Neural cell (in vitro differentiated cells): Measurements from ENCODE around the gene ERFL. TPM values are rescaled to one million over a fixed set of nuclear protein-coding genes. Genes with fewer than 3 reads are reported as not detected.

Source experiments
- H2AFZ ChIP-seq: fragments of 200-600, 300-800 bp; sonication (generic), shearing (Covaris generic); 2 replicates; pipeline ENCODE4 v1.6.0; 2014; ENCODE audit warnings: low read depth, mild to moderate bottlenecking, antibody characterized with exemption, low read length, moderate library complexity
- H3F3A ChIP-seq: fragments of 200-600 bp; shearing (Covaris generic); 2 replicates; pipeline ENCODE4 v1.6.1; 2016; ENCODE audit warnings: mild to moderate bottlenecking, moderate library complexity, mixed read lengths, antibody characterized with exemption, low read length; ENCODE audit not compliant: insufficient read depth, poor library complexity, severe bottlenecking
- H3K27ac ChIP-seq: fragments of 200-600, 300-800 bp; sonication (generic), shearing (Covaris generic); 2 replicates; pipeline ENCODE4 v1.5.1; 2014; ENCODE audit warnings: mild to moderate bottlenecking, low read length, moderate library complexity
- H3K27me3 ChIP-seq: fragments of 300-800, 200-600 bp; sonication (generic), shearing (Covaris generic); 2 replicates; pipeline ENCODE4 v1.6.0; 2014; ENCODE audit warnings: mild to moderate bottlenecking, low read depth, low read length, moderate library complexity; ENCODE audit not compliant: insufficient read depth
- H3K36me3 ChIP-seq: fragments of 300-800, 200-600 bp; sonication (generic), shearing (Covaris generic); 2 replicates; pipeline ENCODE4 v1.5.1; 2014; ENCODE audit warnings: mild to moderate bottlenecking, antibody characterized with exemption, low read length, moderate library complexity; ENCODE audit not compliant: insufficient read depth
- H3K4me2 ChIP-seq: fragments of 300-800, 200-600 bp; sonication (generic), shearing (Covaris generic); 2 replicates; pipeline ENCODE4 v1.6.0; 2014; ENCODE audit warnings: mild to moderate bottlenecking, low read length
- H3K4me3 ChIP-seq: fragments of 300-800, 200-600 bp; sonication (generic), shearing (Covaris generic); 2 replicates; pipeline ENCODE4 v1.5.1; 2014; ENCODE audit warnings: mild to moderate bottlenecking, low read length, moderate library complexity
- H3K79me2 ChIP-seq: fragments of 200-600 bp; shearing (Covaris generic); replicated peaks from 2 replicates; pipeline ENCODE4 v1.6.0; 2014; ENCODE audit warnings: mild to moderate bottlenecking, low read length, moderate library complexity; ENCODE audit not compliant: insufficient read depth
- H3K9ac ChIP-seq: fragments of 300-800, 200-600 bp; sonication (generic), shearing (Covaris generic); 2 replicates; pipeline ENCODE4 v1.6.1; 2016; ENCODE audit warnings: mild to moderate bottlenecking, low read length, mixed read lengths
- H3K9me2 ChIP-seq: fragments of 200-600 bp; shearing (Covaris generic); 2 replicates; pipeline ENCODE4 v1.6.1; 2016; ENCODE audit warnings: mild to moderate bottlenecking, low read length, mixed read lengths; ENCODE audit not compliant: insufficient read depth
- H3K9me3 ChIP-seq: fragments of 200-600, 300-800 bp; sonication (generic), shearing (Covaris generic); 2 replicates; pipeline ENCODE4 v1.6.1; 2016; ENCODE audit warnings: mild to moderate bottlenecking, mixed run types, low read length, moderate library complexity, mixed read lengths
- H4K20me1 ChIP-seq: fragments of 200-600 bp; shearing (Covaris generic); 2 replicates; pipeline ENCODE4 v1.6.1; 2016; ENCODE audit warnings: mild to moderate bottlenecking, mixed run types; ENCODE audit not compliant: insufficient read depth
- EP300 ChIP-seq: fragments of 450-650 bp; conservative IDR thresholded peaks from 2 replicates; pipeline ENCODE4 v1.6.1; 2014; ENCODE audit warnings: antibody characterized with exemption, mild to moderate bottlenecking, moderate library complexity; ENCODE audit not compliant: poor library complexity, severe bottlenecking
- EZH2 ChIP-seq: fragments of 200-600, 300-800 bp; shearing (Covaris generic), sonication (generic); IDR thresholded peaks from 2 replicates; pipeline ENCODE4 v1.6.1; 2014; ENCODE audit warnings: antibody characterized with exemption, low read length, borderline replicate concordance, mild to moderate bottlenecking; ENCODE audit not compliant: insufficient read depth, poor library complexity, severe bottlenecking
- MXI1 ChIP-seq: fragments of 450-650 bp; conservative IDR thresholded peaks from 2 replicates; pipeline ENCODE4 v1.6.1; 2014; ENCODE audit warnings: antibody characterized with exemption, mild to moderate bottlenecking; ENCODE audit not compliant: poor library complexity, severe bottlenecking
- POLR2AphosphoS5 ChIP-seq: IDR thresholded peaks from 2 replicates; pipeline ENCODE4 v1.6.1; 2012
- RAD21 ChIP-seq: fragments of 450-650 bp; conservative IDR thresholded peaks from 2 replicates; pipeline ENCODE4 v1.6.1; 2014; ENCODE audit warnings: antibody characterized with exemption, mild to moderate bottlenecking, moderate library complexity
- SMC3 ChIP-seq: fragments of 450-650 bp; conservative IDR thresholded peaks from 2 replicates; pipeline ENCODE4 v1.6.1; 2014; ENCODE audit warnings: antibody characterized with exemption, mild to moderate bottlenecking, moderate library complexity; ENCODE audit not compliant: poor library complexity
- TAF1 ChIP-seq: IDR thresholded peaks from 2 replicates; pipeline ENCODE4 v1.6.1; 2012; ENCODE audit warnings: low read depth
- polyA plus RNA-seq: library from polyadenylated mRNA; depleted of rRNA; stranded (reverse); fragments of >200 nt; gene quantifications from 2 replicates; pipeline ENCODE4 v1.2.3, GENCODE V29; 2014
- TF ChIP-seq, protein P1 (sequence below): fragments of 450-650 bp; IDR thresholded peaks from 2 replicates; pipeline ENCODE4 v1.5.1; 2014; ENCODE audit warnings: antibody characterized with exemption, mild to moderate bottlenecking, moderate library complexity; ENCODE audit not compliant: poor library complexity, severe bottlenecking
- TF ChIP-seq, protein P2 (sequence below): IDR thresholded peaks from 2 replicates; pipeline ENCODE4 v1.6.1; 2012; ENCODE audit warnings: borderline replicate concordance

ERFL gene
- polyA plus RNA-seq, 1 donor from 2014 or later = 0.31 TPM

DNA sequence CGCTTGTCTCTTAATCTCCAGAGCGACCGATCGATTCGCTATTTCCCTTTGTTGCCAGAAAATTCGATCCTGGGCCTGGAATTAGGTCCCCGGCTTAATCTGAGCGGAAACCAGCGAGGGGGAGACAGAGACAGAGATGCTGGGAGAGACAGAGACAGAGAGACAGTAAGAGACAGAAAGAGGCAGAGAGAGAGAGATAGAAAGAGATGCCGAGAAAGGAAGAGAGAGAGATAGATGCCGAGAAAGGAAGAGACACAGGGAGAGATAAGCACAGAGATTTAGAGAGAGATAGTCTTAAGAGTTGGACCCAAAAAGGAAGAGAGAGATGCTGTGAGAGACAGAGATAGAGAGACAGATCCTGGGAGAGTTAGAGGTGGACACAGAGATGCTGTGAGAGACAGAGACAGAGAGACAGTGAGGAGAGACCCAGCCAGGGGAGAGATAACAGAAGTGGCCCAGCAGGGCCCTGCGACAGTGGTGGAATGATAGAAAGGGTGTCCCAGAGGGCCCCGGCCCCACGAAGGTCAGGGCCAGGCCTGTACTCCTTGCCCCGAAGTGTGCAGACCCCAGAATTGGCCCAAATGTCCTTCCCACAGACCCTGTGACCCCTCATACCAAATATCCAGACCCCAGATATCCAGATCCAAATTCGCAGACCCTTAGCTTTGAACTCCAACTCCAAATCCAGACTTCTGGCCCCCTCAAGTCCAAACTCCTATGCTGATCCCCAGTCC, 1.3 kb downstream of the ERFL start:
- no peak overlapping the region for H2AFZ ChIP-seq
- H3K9me3 ChIP-seq = no peaks in the 10 kb centered on the region
- no peak overlapping the region for H3K4me2 ChIP-seq
- H4K20me1 ChIP-seq = no peaks in the 10 kb centered on the region
- H3K4me3 ChIP-seq = no peak overlapping the region
- TF ChIP-seq SMC3 = no peak
- TF ChIP-seq, protein P1, sequence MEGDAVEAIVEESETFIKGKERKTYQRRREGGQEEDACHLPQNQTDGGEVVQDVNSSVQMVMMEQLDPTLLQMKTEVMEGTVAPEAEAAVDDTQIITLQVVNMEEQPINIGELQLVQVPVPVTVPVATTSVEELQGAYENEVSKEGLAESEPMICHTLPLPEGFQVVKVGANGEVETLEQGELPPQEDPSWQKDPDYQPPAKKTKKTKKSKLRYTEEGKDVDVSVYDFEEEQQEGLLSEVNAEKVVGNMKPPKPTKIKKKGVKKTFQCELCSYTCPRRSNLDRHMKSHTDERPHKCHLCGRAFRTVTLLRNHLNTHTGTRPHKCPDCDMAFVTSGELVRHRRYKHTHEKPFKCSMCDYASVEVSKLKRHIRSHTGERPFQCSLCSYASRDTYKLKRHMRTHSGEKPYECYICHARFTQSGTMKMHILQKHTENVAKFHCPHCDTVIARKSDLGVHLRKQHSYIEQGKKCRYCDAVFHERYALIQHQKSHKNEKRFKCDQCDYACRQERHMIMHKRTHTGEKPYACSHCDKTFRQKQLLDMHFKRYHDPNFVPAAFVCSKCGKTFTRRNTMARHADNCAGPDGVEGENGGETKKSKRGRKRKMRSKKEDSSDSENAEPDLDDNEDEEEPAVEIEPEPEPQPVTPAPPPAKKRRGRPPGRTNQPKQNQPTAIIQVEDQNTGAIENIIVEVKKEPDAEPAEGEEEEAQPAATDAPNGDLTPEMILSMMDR = no peak
- no peak for TF ChIP-seq EZH2
- no peak for TF ChIP-seq EP300
- TF ChIP-seq RAD21 = no peak
- no peak for TF ChIP-seq POLR2AphosphoS5
- H3F3A ChIP-seq = no peaks in the 10 kb centered on the region
- no peaks in the 10 kb centered on the region for H3K36me3 ChIP-seq
- no peak overlapping the region for H3K27ac ChIP-seq
- no peaks in the 10 kb centered on the region for H3K79me2 ChIP-seq
- peaks cover 96% of the 10 kb centered on the region for H3K27me3 ChIP-seq
- no peaks in the 10 kb centered on the region for H3K9me2 ChIP-seq
- H3K9ac ChIP-seq = no peak overlapping the region

DNA sequence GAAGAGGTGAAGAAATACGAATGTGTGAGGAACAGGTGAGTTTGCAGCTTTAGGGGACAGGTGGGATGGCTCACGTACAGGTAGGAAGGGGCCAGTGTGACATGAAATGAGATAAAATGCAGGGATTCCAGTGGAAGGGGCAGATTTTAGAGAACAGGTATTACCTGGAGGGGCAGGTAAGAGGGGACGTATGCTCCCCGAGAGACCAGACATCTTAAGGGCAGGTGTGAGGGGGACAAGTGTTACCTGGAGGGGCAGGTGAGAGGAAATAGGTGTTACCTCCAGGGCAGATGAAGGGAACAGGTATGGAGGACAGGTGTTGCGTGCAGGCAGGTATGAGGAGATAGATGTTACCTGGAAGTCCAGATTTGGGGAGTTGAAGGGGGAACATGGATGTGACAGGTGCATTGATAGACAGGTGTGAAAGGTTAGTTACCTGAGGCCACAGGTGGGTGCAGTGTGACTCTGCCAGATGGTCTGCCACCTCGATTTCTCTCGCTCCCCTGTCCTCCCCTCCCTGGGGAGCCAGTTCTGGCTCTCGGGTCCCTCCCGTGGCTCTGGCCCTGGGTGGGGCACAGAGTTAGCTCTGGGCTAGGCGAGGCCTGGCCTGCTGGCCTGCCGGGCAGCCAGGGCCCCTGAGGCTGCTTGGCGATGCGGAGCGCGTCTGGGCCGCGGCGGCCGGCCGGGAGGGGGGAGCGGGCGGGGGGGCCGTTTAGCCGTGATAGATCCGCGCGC, 2.1 kb downstream of the ERFL start:
- TF ChIP-seq RAD21 (no peak), EP300 (no peak), POLR2AphosphoS5 (no peak), MXI1 (no peak), TAF1 (no peak), SMC3 (no peak), EZH2 (no peak)
- TF ChIP-seq, protein P1 = no peak
- TF ChIP-seq, protein P2, sequence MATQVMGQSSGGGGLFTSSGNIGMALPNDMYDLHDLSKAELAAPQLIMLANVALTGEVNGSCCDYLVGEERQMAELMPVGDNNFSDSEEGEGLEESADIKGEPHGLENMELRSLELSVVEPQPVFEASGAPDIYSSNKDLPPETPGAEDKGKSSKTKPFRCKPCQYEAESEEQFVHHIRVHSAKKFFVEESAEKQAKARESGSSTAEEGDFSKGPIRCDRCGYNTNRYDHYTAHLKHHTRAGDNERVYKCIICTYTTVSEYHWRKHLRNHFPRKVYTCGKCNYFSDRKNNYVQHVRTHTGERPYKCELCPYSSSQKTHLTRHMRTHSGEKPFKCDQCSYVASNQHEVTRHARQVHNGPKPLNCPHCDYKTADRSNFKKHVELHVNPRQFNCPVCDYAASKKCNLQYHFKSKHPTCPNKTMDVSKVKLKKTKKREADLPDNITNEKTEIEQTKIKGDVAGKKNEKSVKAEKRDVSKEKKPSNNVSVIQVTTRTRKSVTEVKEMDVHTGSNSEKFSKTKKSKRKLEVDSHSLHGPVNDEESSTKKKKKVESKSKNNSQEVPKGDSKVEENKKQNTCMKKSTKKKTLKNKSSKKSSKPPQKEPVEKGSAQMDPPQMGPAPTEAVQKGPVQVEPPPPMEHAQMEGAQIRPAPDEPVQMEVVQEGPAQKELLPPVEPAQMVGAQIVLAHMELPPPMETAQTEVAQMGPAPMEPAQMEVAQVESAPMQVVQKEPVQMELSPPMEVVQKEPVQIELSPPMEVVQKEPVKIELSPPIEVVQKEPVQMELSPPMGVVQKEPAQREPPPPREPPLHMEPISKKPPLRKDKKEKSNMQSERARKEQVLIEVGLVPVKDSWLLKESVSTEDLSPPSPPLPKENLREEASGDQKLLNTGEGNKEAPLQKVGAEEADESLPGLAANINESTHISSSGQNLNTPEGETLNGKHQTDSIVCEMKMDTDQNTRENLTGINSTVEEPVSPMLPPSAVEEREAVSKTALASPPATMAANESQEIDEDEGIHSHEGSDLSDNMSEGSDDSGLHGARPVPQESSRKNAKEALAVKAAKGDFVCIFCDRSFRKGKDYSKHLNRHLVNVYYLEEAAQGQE = no peak
- Histone ChIP-seq H3K9ac (no peak overlapping the region), H3K79me2 (no peaks in the 10 kb centered on the region), H2AFZ (no peak overlapping the region), H3K9me3 (no peaks in the 10 kb centered on the region), H3F3A (no peaks in the 10 kb centered on the region), H3K27me3 (peaks cover 96% of the 10 kb centered on the region), H4K20me1 (no peaks in the 10 kb centered on the region), H3K27ac (no peak overlapping the region), H3K4me3 (no peak overlapping the region), H3K36me3 (no peaks in the 10 kb centered on the region), H3K9me2 (no peaks in the 10 kb centered on the region), H3K4me2 (no peak overlapping the region)
